GM23338 (cell line): ENCODE measurements around the gene TMEM43. TPM values are rescaled to one million over a fixed set of nuclear protein-coding genes. Genes with fewer than 3 reads are reported as not detected.

ENCODE experiments used
- ATAC-seq: fragments of 200-7000 bp; cut with Tn5 transposase; 3 replicates; pipeline ENCODE4 v1.9.1; 2020
- DNase-seq: peaks from one replicate; pipeline ENCODE4 v3.0.0-alpha.2; 2015; ENCODE audit warnings: low spot score
- H2AFZ ChIP-seq: fragments of 200-600 bp; sonication (generic); 2 replicates; pipeline ENCODE4 v1.8.0; 2016; ENCODE audit warnings: antibody characterized with exemption, mild to moderate bottlenecking, moderate library complexity
- H3F3A ChIP-seq: fragments of 200-600 bp; sonication (generic); replicated peaks from 2 replicates; pipeline ENCODE4 v1.8.0; 2017; ENCODE audit warnings: antibody characterized with exemption, mixed run types, low read depth
- H3K27ac ChIP-seq: fragments of 200-600 bp; sonication (generic); 2 replicates; pipeline ENCODE4 v1.6.1; 2016; ENCODE audit warnings: low read depth
- H3K27me3 ChIP-seq: fragments of 200-600 bp; sonication (generic); 2 replicates; pipeline ENCODE4 v1.8.0; 2016; ENCODE audit warnings: mild to moderate bottlenecking, mixed run types, moderate library complexity; ENCODE audit not compliant: insufficient read depth
- H3K36me3 ChIP-seq: fragments of 200-600 bp; sonication (generic); 2 replicates; pipeline ENCODE4 v1.8.0; 2016; ENCODE audit warnings: mild to moderate bottlenecking; ENCODE audit not compliant: insufficient read depth
- H3K4me1 ChIP-seq: fragments of 200-600 bp; sonication (generic); 2 replicates; pipeline ENCODE4 v1.8.0; 2016; ENCODE audit warnings: mild to moderate bottlenecking, moderate library complexity; ENCODE audit not compliant: insufficient read depth
- H3K4me2 ChIP-seq: fragments of 200-600 bp; sonication (generic); 2 replicates; pipeline ENCODE4 v1.7.1; 2017; ENCODE audit warnings: mixed run types
- H3K4me3 ChIP-seq: fragments of 200-600 bp; sonication (generic); 2 replicates; pipeline ENCODE4 v1.6.1; 2016; ENCODE audit warnings: mixed run types
- H3K79me2 ChIP-seq: fragments of 200-600 bp; sonication (generic); replicated peaks from 2 replicates; pipeline ENCODE4 v1.8.0; 2017; ENCODE audit warnings: mild to moderate bottlenecking; ENCODE audit not compliant: insufficient read depth
- H3K9me2 ChIP-seq: fragments of 200-600 bp; sonication (generic); 2 replicates; pipeline ENCODE4 v1.8.0; 2017; ENCODE audit not compliant: insufficient read depth
- H4K20me1 ChIP-seq: fragments of 200-600 bp; sonication (generic); replicated peaks from 2 replicates; pipeline ENCODE4 v1.8.0; 2017; ENCODE audit warnings: mild to moderate bottlenecking; ENCODE audit not compliant: insufficient read depth
- H3K27ac Mint-ChIP-seq: 2 replicates; pipeline ENCODE4 v1.8.0; 2020; ENCODE audit warnings: inconsistent platforms, mild to moderate bottlenecking, moderate library complexity, mixed read lengths
- H3K27me3 Mint-ChIP-seq: 3 replicates; pipeline ENCODE4 v1.8.0; 2022; ENCODE audit warnings: low read depth, mild to moderate bottlenecking, moderate library complexity, mixed read lengths, inconsistent platforms; ENCODE audit not compliant: insufficient read depth, poor library complexity
- H3K36me3 Mint-ChIP-seq: 3 replicates; pipeline ENCODE4 v1.8.0; 2021; ENCODE audit warnings: low read depth, mild to moderate bottlenecking, inconsistent platforms, moderate library complexity, mixed read lengths
- H3K4me1 Mint-ChIP-seq: 3 replicates; pipeline ENCODE4 v1.8.0; 2020; ENCODE audit warnings: mild to moderate bottlenecking, inconsistent platforms, mixed read lengths
- H3K4me3 Mint-ChIP-seq: 3 replicates; pipeline ENCODE4 v1.8.0; 2021; ENCODE audit warnings: moderate library complexity, mild to moderate bottlenecking, inconsistent platforms, mixed read lengths
- H3K9me3 Mint-ChIP-seq: 3 replicates; pipeline ENCODE4 v1.8.0; 2020; ENCODE audit warnings: moderate library complexity, mild to moderate bottlenecking, inconsistent platforms, mixed read lengths
- CREB1 ChIP-seq: fragments of 250-450 bp; sonication (Bioruptor Pico); IDR thresholded peaks from 2 replicates; pipeline ENCODE4 v1.5.0; 2020; ENCODE audit warnings: low read depth, mild to moderate bottlenecking, moderate library complexity
- CTCF ChIP-seq, 2 experiments: fragments of 200-600 bp in 1 of 2; sonication (generic) in 1 of 2; conservative IDR thresholded peaks; 2 replicates each; pipeline versions ENCODE4 v1.5.1 to v1.6.1; 2016 to 2017; ENCODE audit warnings: antibody characterized with exemption in 2 of 2, low read depth in 2 of 2, mild to moderate bottlenecking in 2 of 2, moderate library complexity in 1 of 2
- ETS1 ChIP-seq: IDR thresholded peaks from 2 replicates; pipeline ENCODE4 v1.6.1; 2016; ENCODE audit warnings: antibody characterized with exemption
- EZH2 ChIP-seq: fragments of 200-600 bp; sonication (generic); IDR thresholded peaks from one replicate; pipeline ENCODE4 v1.8.0; 2017; ENCODE audit warnings: antibody characterized with exemption, mild to moderate bottlenecking, low read depth; ENCODE audit not compliant: unreplicated experiment
- EZH2phosphoT487 ChIP-seq: fragments of 200-600 bp; sonication (generic); IDR thresholded peaks from one replicate; pipeline ENCODE4 v1.8.1; 2018; ENCODE audit warnings: antibody characterized with exemption; ENCODE audit not compliant: unreplicated experiment
- JUNB ChIP-seq: IDR thresholded peaks from one replicate; pipeline ENCODE4 v1.6.1; 2016; ENCODE audit warnings: antibody characterized with exemption; ENCODE audit not compliant: unreplicated experiment
- NANOG ChIP-seq: IDR thresholded peaks from 2 replicates; pipeline ENCODE4 v1.6.1; 2016; ENCODE audit warnings: antibody characterized with exemption, borderline replicate concordance
- POLR2AphosphoS5 ChIP-seq: IDR thresholded peaks from 2 replicates; pipeline ENCODE4 v1.6.1; 2016; ENCODE audit warnings: antibody characterized with exemption, low read depth
- STAT1 ChIP-seq: IDR thresholded peaks from one replicate; pipeline ENCODE4 v1.6.1; 2016; ENCODE audit warnings: antibody characterized with exemption; ENCODE audit not compliant: unreplicated experiment
- ZNF114 ChIP-seq: fragments of 250-450 bp; sonication (Bioruptor Pico); IDR thresholded peaks from 2 replicates; pipeline ENCODE4 v1.5.0; 2020; ENCODE audit warnings: mild to moderate bottlenecking, moderate library complexity
- ZNF331 ChIP-seq: fragments of 250-450 bp; sonication (Bioruptor Pico); IDR thresholded peaks from 2 replicates; pipeline ENCODE4 v1.5.0; 2020; ENCODE audit warnings: low read depth, mild to moderate bottlenecking, moderate library complexity
- polyA plus RNA-seq: library from polyadenylated mRNA; unstranded; fragments of >200 nt; fragmentation: Nextera tagmentation; extraction: Ambion mirVana; gene quantifications from 2 replicates; pipeline ENCODE4 v1.2.1, GENCODE V29; 2016
- total RNA-seq: library from RNA; depleted of rRNA; stranded (reverse); fragments of >200 nt; shearing (Covaris generic); gene quantifications from 2 replicates; pipeline ENCODE4 v1.2.3, GENCODE V29; 2014
- TF ChIP-seq, protein P1 (sequence below): fragments of 250-450 bp; sonication (Bioruptor Pico); IDR thresholded peaks from 2 replicates; pipeline ENCODE4 v1.5.0; 2020; ENCODE audit warnings: mild to moderate bottlenecking, moderate library complexity

The TMEM43 gene
- total and polyA plus RNA-seq, 2 experiments from 2014 or later, result 15.9 to 34.7 TPM

DNA sequence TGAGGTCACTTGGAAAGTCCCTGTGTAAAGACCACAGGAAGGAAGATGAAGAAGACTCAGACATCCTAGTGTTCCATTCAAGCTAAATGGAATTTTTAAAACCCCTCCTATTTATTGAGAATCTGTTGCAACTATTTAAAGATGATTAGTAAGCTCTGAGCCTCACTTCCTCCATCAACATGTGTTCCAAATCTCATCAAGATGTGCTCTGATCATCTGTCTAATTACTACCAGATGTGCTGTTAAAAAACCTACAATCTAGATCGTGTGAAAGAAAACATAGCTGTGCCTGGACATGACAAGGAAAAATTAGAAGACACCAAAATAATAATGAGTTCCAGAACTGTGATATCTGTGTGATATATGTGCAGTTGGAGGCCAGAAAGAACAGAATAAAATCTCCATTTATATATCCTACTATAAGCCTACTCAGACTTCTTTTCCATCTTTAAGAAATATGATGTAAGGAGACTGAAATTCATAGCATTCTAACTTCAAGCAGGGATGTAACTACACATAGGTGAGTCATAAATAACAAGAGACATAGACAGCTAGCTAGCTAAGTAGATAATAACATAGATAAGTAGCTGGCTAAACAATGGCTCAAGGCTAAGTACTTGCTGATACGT is 45.8 kb downstream of the TMEM43 start (continued):
- TF ChIP-seq, protein P1, sequence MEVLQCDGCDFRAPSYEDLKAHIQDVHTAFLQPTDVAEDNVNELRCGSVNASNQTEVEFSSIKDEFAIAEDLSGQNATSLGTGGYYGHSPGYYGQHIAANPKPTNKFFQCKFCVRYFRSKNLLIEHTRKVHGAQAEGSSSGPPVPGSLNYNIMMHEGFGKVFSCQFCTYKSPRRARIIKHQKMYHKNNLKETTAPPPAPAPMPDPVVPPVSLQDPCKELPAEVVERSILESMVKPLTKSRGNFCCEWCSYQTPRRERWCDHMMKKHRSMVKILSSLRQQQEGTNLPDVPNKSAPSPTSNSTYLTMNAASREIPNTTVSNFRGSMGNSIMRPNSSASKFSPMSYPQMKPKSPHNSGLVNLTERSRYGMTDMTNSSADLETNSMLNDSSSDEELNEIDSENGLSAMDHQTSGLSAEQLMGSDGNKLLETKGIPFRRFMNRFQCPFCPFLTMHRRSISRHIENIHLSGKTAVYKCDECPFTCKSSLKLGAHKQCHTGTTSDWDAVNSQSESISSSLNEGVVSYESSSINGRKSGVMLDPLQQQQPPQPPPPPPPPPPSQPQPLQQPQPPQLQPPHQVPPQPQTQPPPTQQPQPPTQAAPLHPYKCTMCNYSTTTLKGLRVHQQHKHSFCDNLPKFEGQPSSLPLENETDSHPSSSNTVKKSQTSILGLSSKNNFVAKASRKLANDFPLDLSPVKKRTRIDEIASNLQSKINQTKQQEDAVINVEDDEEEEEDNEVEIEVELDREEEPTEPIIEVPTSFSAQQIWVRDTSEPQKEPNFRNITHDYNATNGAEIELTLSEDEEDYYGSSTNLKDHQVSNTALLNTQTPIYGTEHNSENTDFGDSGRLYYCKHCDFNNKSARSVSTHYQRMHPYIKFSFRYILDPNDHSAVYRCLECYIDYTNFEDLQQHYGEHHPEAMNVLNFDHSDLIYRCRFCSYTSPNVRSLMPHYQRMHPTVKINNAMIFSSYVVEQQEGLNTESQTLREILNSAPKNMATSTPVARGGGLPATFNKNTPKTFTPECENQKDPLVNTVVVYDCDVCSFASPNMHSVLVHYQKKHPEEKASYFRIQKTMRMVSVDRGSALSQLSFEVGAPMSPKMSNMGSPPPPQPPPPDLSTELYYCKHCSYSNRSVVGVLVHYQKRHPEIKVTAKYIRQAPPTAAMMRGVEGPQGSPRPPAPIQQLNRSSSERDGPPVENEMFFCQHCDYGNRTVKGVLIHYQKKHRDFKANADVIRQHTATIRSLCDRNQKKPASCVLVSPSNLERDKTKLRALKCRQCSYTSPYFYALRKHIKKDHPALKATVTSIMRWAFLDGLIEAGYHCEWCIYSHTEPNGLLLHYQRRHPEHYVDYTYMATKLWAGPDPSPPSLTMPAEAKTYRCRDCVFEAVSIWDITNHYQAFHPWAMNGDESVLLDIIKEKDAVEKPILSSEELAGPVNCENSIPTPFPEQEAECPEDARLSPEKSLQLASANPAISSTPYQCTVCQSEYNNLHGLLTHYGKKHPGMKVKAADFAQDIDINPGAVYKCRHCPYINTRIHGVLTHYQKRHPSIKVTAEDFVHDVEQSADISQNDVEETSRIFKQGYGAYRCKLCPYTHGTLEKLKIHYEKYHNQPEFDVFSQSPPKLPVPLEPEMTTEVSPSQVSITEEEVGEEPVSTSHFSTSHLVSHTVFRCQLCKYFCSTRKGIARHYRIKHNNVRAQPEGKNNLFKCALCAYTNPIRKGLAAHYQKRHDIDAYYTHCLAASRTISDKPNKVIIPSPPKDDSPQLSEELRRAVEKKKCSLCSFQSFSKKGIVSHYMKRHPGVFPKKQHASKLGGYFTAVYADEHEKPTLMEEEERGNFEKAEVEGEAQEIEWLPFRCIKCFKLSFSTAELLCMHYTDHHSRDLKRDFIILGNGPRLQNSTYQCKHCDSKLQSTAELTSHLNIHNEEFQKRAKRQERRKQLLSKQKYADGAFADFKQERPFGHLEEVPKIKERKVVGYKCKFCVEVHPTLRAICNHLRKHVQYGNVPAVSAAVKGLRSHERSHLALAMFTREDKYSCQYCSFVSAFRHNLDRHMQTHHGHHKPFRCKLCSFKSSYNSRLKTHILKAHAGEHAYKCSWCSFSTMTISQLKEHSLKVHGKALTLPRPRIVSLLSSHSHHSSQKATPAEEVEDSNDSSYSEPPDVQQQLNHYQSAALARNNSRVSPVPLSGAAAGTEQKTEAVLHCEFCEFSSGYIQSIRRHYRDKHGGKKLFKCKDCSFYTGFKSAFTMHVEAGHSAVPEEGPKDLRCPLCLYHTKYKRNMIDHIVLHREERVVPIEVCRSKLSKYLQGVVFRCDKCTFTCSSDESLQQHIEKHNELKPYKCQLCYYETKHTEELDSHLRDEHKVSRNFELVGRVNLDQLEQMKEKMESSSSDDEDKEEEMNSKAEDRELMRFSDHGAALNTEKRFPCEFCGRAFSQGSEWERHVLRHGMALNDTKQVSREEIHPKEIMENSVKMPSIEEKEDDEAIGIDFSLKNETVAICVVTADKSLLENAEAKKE, result no peak

DNA sequence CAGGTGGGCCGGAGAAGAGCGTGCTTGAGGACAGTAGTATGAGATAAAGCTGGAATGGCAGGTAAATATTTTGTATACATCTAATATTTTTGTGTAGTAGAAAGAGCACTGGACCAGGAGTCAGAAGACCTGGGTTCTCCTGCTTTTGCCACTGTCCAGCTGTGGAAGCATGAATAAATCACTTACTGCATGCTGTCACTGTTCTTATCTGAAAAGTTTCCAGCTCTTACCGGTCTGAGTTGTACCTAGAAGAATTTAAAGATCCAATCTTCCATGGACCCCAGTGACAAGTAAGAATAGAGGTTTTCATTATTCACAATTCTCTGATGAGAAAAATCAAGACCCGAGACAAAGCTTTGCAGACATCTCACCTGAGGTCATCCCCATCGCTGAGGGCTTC is 47.6 kb downstream of the TMEM43 start:
- no peak overlapping the region for H3K27ac Mint-ChIP-seq
- Histone ChIP-seq H3K4me2 (no peak overlapping the region), H3K36me3 (peaks cover 42% of the 10 kb centered on the region), H3K9me2 (no peaks in the 10 kb centered on the region), H3F3A (no peaks in the 10 kb centered on the region), H3K27me3 (no peaks in the 10 kb centered on the region), H4K20me1 (no peaks in the 10 kb centered on the region; the same call in none of the 2 replicates), H3K27ac (no peak overlapping the region), H2AFZ (no peak overlapping the region), H3K79me2 (peaks cover 38% of the 10 kb centered on the region), H3K4me1 (peaks cover 3% of the 10 kb centered on the region; the same call in 1 of the 2 replicates), H3K4me3 (no peak overlapping the region)
- peaks cover 42% of the 10 kb centered on the region for H3K36me3 Mint-ChIP-seq
- no peaks in the 10 kb centered on the region for H3K27me3 Mint-ChIP-seq
- no peak for DNase-seq
- no peak overlapping the region for H3K4me3 Mint-ChIP-seq
- no peak for ATAC-seq
- H3K4me1 Mint-ChIP-seq, result peaks cover 16% of the 10 kb centered on the region
- H3K9me3 Mint-ChIP-seq, result no peaks in the 10 kb centered on the region
- TF ChIP-seq STAT1, result no peak
- no peak for TF ChIP-seq JUNB
- no peak for TF ChIP-seq CTCF (conservative IDR thresholded peaks at IDR 0.05; ENCODE audit: low read depth in 2 of 2)
- no peak for TF ChIP-seq POLR2AphosphoS5
- no peak for TF ChIP-seq CREB1 (CRISPR knock-in tag)
- TF ChIP-seq EZH2phosphoT487, result no peak
- no peak for TF ChIP-seq ZNF331 (CRISPR knock-in tag)
- TF ChIP-seq EZH2, result no peak
- no peak for TF ChIP-seq NANOG
- no peak for TF ChIP-seq ZNF114 (CRISPR knock-in tag)
- no peak for TF ChIP-seq ETS1
